Stimulated activated CD4-positive, alpha-beta T cell treated with anti-CD3 and anti-CD28 coated beads, Interleukin-15, amount 100 ng/mL, for 48 hours (primary cell): Measurements from ENCODE around the gene GPATCH11.
A peak's percentile ranks its signal among the peaks of the same experiment; 100 is the strongest.

Experiments used
- DNase-seq, 2 donors: peaks; one replicate each; pipeline ENCODE4 v3.0.0-alpha.2; 2020; ENCODE audit warnings: low read depth in 2 of 2

Gene GPATCH11

GRCh38 chr2:37083873-37084794 is at the start of gene GPATCH11, which contains the start of gene HEATR5B:
TSS of gene GPATCH11 (plus strand) at chr2:37084518. CDS start at chr2:37088382, 3,864 bp downstream.
TSS of gene HEATR5B (minus strand) at chr2:37084372. CDS start at chr2:37083414, 958 bp downstream.
- DNase-seq = peak; percentile 90

GRCh38 chr2:37037771-37038170 is 46.5 kb upstream of the GPATCH11 start:
- DNase-seq = no peak

- no peak for DNase-seq
Measured at GRCh38 chr2:37039580-37039979, 44.7 kb upstream of the GPATCH11 start.

GRCh38 chr2:37052600-37053332 is 31.6 kb upstream of the GPATCH11 start:
- no peak for DNase-seq

- no peak for DNase-seq
Measured at GRCh38 chr2:37059841-37060240, 24.5 kb upstream of the GPATCH11 start.

GRCh38 chr2:37060446-37060845 is 23.9 kb upstream of the GPATCH11 start:
- DNase-seq = no peak

GRCh38 chr2:37061013-37061711 is 23.2 kb upstream of the GPATCH11 start:
- DNase-seq = no peak

GRCh38 chr2:37061776-37062175 is 22.5 kb upstream of the GPATCH11 start:
- no peak for DNase-seq

- DNase-seq = no peak
Measured at GRCh38 chr2:37068686-37069085, 15.6 kb upstream of the GPATCH11 start.

GRCh38 chr2:37070931-37071330 is 13.4 kb upstream of the GPATCH11 start:
- DNase-seq = no peak

- no peak for DNase-seq
Measured at GRCh38 chr2:37080266-37080665, 4.1 kb upstream of the GPATCH11 start.

GRCh38 chr2:37080689-37081088 is 3.6 kb upstream of the GPATCH11 start:
- no peak for DNase-seq

- DNase-seq = no peak
Measured at GRCh38 chr2:37084797-37085196, 479 bp downstream of the GPATCH11 start.

GRCh38 chr2:37085731-37086147 is 1.4 kb downstream of the GPATCH11 start:
- DNase-seq = no peak

- no peak for DNase-seq
Measured at GRCh38 chr2:37090019-37090477, 5.7 kb downstream of the GPATCH11 start.

- DNase-seq = no peak
Measured at GRCh38 chr2:37091873-37092272, 7.6 kb downstream of the GPATCH11 start.

- DNase-seq = no peak
Measured at GRCh38 chr2:37096568-37096967, 12.2 kb downstream of the GPATCH11 start.

- no peak for DNase-seq
Measured at GRCh38 chr2:37098416-37099118, 14.2 kb downstream of the GPATCH11 start.

- no peak for DNase-seq
Measured at GRCh38 chr2:37100054-37100453, 15.7 kb downstream of the GPATCH11 start.

- no peak for DNase-seq
Measured at GRCh38 chr2:37102588-37102987, 18.3 kb downstream of the GPATCH11 start.

GRCh38 chr2:37104178-37104577 is 19.9 kb downstream of the GPATCH11 start:
- DNase-seq = no peak
